GM12878 (cell line): Measurements from ENCODE around the gene BCAP31. TPM values are rescaled to one million over a fixed set of nuclear protein-coding genes. Genes with fewer than 3 reads are reported as not detected.

Experiments
- ATAC-seq: fragments of 200-7000 bp; cut with Tn5 transposase; 3 replicates; pipeline ENCODE4 v1.9.1; 2020; ENCODE audit warnings: mild to moderate bottlenecking, moderate library complexity
- BruUV-seq: library from RNA; stranded (reverse); fragments of 400-500 nt; replicated peaks from 2 replicates; lab custom pipeline; 2021; lab: Mats Ljungman, UMichigan
- CTCF ChIA-PET: fragments of 300-600 bp; sonication (Branson Sonifier 250); formaldehyde crosslinking; extraction: SDS; loops from one replicate; lab custom pipeline; 2021; ENCODE audit warnings: inconsistent platforms; lab: Yijun Ruan, JAX
- POLR2A ChIA-PET: fragments of 350-600 bp; formaldehyde crosslinking; extraction: SDS; loops from one replicate; lab custom pipeline; 2021; ENCODE audit warnings: inconsistent platforms; lab: Charles Lee
- RAD21 ChIA-PET: fragments of 300-600 bp; sonication (Branson Sonifier 250); formaldehyde crosslinking; loops from one replicate; lab custom pipeline; 2023; ENCODE audit warnings: antibody characterized with exemption; ENCODE audit not compliant: unreplicated experiment; lab: Charles Lee
- SMC1A ChIA-PET: fragments of 300-600 bp; sonication (Branson Sonifier 250); formaldehyde crosslinking; loops from one replicate; lab custom pipeline; 2023; ENCODE audit not compliant: unreplicated experiment, uncharacterized antibody; lab: Charles Lee
- DNase-seq: peaks from one replicate; pipeline ENCODE4 v3.0.0-alpha.2; 2011; ENCODE audit warnings: low read depth, low spot score
- FAIRE-seq: peaks from 3 replicates; lab custom pipeline; 2011; peaks lifted over from hg19 to GRCh38; lab: Jason Lieb, UNC
- H2AFZ ChIP-seq: 2 replicates; pipeline ENCODE4 v1.6.0; 2011; ENCODE audit warnings: low read depth, low read length, control low read depth; ENCODE audit not compliant: control insufficient read depth
- H3K27ac ChIP-seq: 2 replicates; pipeline ENCODE4 v1.5.1; 2011; ENCODE audit warnings: control low read depth; ENCODE audit not compliant: control insufficient read depth, insufficient read depth
- H3K27me3 ChIP-seq, 2 experiments: replicated peaks in 1 of 2; 2 replicates each; pipeline versions ENCODE4 v1.6.0 to v1.6.1; 2011; ENCODE audit warnings: low read length in 1 of 2; ENCODE audit not compliant: control insufficient read depth in 2 of 2, insufficient read depth in 2 of 2
- H3K36me3 ChIP-seq, 2 experiments: 2 replicates each; pipeline ENCODE4 v1.5.1; 2011; ENCODE audit warnings: low read length in 1 of 2; ENCODE audit not compliant: control insufficient read depth in 2 of 2, insufficient read depth in 2 of 2
- H3K4me1 ChIP-seq: 2 replicates; pipeline ENCODE4 v1.6.1; 2011; ENCODE audit warnings: mild to moderate bottlenecking, low read length, moderate library complexity, mixed read lengths; ENCODE audit not compliant: control insufficient read depth, insufficient read depth
- H3K4me2 ChIP-seq: 2 replicates; pipeline ENCODE4 v1.6.0; 2011; ENCODE audit warnings: control low read depth; ENCODE audit not compliant: control insufficient read depth, insufficient read depth
- H3K4me3 ChIP-seq: fragments of 200-600 bp; sonication (generic); 2 replicates; pipeline ENCODE4 v1.5.1; 2016
- H3K79me2 ChIP-seq: 2 replicates; pipeline ENCODE4 v1.6.0; 2011; ENCODE audit warnings: low read length; ENCODE audit not compliant: control insufficient read depth, insufficient read depth
- H3K9ac ChIP-seq: 2 replicates; pipeline ENCODE4 v1.8.0; 2011; ENCODE audit warnings: low read length, control low read depth, mixed read lengths; ENCODE audit not compliant: control insufficient read depth, insufficient read depth
- H3K9me3 ChIP-seq: replicated peaks from 3 replicates; pipeline ENCODE4 v1.5.1; 2011; ENCODE audit warnings: mild to moderate bottlenecking, low read length; ENCODE audit not compliant: control insufficient read depth, insufficient read depth
- H4K20me1 ChIP-seq: 2 replicates; pipeline ENCODE4 v1.6.0; 2011; ENCODE audit not compliant: control insufficient read depth, insufficient read depth
- ATF3 ChIP-seq: IDR thresholded peaks from 2 replicates; pipeline ENCODE4 v1.6.1; 2011; ENCODE audit warnings: low read depth, mild to moderate bottlenecking, low read length, moderate library complexity, borderline replicate concordance; ENCODE audit errors: extremely low read depth
- BCL3 ChIP-seq: IDR thresholded peaks from 2 replicates; pipeline ENCODE4 v1.6.1; 2011; ENCODE audit warnings: borderline replicate concordance, low read depth, mild to moderate bottlenecking, moderate library complexity, low read length; ENCODE audit not compliant: insufficient read depth, poor library complexity, severe bottlenecking
- BRCA1 ChIP-seq: IDR thresholded peaks from 2 replicates; pipeline ENCODE4 v1.6.1; 2011; ENCODE audit warnings: low read depth, low read length, improper control_type of control experiment
- CHD4 ChIP-seq: fragments of 200-600 bp; sonication (generic); IDR thresholded peaks from 2 replicates; pipeline ENCODE4 v1.6.1; 2016; ENCODE audit warnings: mild to moderate bottlenecking
- GATAD2B ChIP-seq: fragments of 450-650 bp; conservative IDR thresholded peaks from 2 replicates; pipeline ENCODE4 v1.6.1; 2017; ENCODE audit warnings: low read depth, mild to moderate bottlenecking, moderate library complexity
- LARP7 ChIP-seq: fragments of 450-650 bp; IDR thresholded peaks from 2 replicates; pipeline ENCODE4 v1.6.1; 2017; ENCODE audit warnings: mild to moderate bottlenecking
- PRDM15 ChIP-seq: fragments of 450-650 bp; formaldehyde crosslinking; IDR thresholded peaks from 2 replicates; pipeline ENCODE4 v1.4.0; 2020; ENCODE audit warnings: mild to moderate bottlenecking, moderate library complexity
- SMAD5 ChIP-seq: IDR thresholded peaks from 2 replicates; pipeline ENCODE4 v1.6.1; 2016; ENCODE audit warnings: antibody characterized with exemption, low read depth
- ZNF592 ChIP-seq: fragments of 450-650 bp; IDR thresholded peaks from 2 replicates; pipeline ENCODE4 v1.6.1; 2017; ENCODE audit warnings: mild to moderate bottlenecking, moderate library complexity
- ZNF687 ChIP-seq: fragments of 450-650 bp; IDR thresholded peaks from 2 replicates; pipeline ENCODE4 v1.6.1; 2017; ENCODE audit warnings: mild to moderate bottlenecking, moderate library complexity
- WGBS: methylation state at CpG from one replicate; pipeline ENCODE4 v1.1.6; 2016; ENCODE audit warnings: low lambda C conversion rate; ENCODE audit not compliant: insufficient replicate concordance, insufficient coverage; ENCODE audit errors: missing lambda C conversion rate; 5-methylcytosine and 5-hydroxymethylcytosine counted together
- in situ Hi-C: fragments of 300-500 bp; cut with MboI; formaldehyde crosslinking; loops from 9 replicates; pipeline ENCODE4 v1.14.3; 2018; ENCODE audit warnings: mixed read lengths
- intact Hi-C: fragments of 100-400 bp; cut with micrococcal nuclease; formaldehyde crosslinking; loops from one replicate; pipeline ENCODE4 v1.14.2; 2022; ENCODE audit not compliant: unreplicated experiment
- polyA plus RNA-seq, 11 experiments: library from polyadenylated mRNA; depleted of rRNA in 4 of 11; unstranded in 6 of 11; stranded (reverse) in 5 of 11; fragments of >200 nt; fragmentation: Nextera tagmentation in 4 of 11; fragmentation: Illumina TruSeq in 1 of 11; extraction: Ambion mirVana in 4 of 11; extraction: Trizol in 1 of 11; gene quantifications; 1 replicate in 1 of 11; 2 replicates in 10 of 11; pipeline versions ENCODE4 v1.2.1 to v1.2.3, GENCODE V29; 2011 to 2016; ENCODE audit warnings: inconsistent platforms in 2 of 11, missing spikeins in 2 of 11, low read depth in 1 of 11
- total RNA-seq, 4 experiments: library from RNA; depleted of rRNA in 3 of 4; stranded (reverse); fragments of >200 nt in 3 of 4; fragmentation: Illumina TruSeq in 1 of 4; extraction: Trizol in 1 of 4; gene quantifications; 2 replicates each; pipeline versions ENCODE4 v1.2.1 to v1.2.3, GENCODE V29; 2013 to 2021

BCAP31 gene
- total and polyA plus RNA-seq, 10 of the 15 experiments (the other 5 are each of a cell fraction or from before 2014, with no cell fraction given) = 63.1 to 246 (median 95.6) TPM

GRCh38 chrX:153731845-153732215 is 7.6 kb upstream of the BCAP31 start:
- in situ Hi-C loops (loop anchor here (10.0 kb wide), 2 partner anchors 53 to 57 kb away; partner anchors contain the start of genes PNCK and SRPK3), intact Hi-C loops (no loop called here)
- ChIA-PET POLR2A (no interaction called here), CTCF (no interaction called here), RAD21 (no interaction called here), SMC1A (no interaction called here)
- Histone ChIP-seq H4K20me1 (no peaks in the 10 kb centered on the region), H3K4me2 (no peak overlapping the region), H3K9ac (no peak overlapping the region), H2AFZ (no peak overlapping the region), H3K27me3 (no peaks in the 10 kb centered on the region), H3K27ac (no peak overlapping the region; the same call in 1 of the 2 replicates), H3K4me1 (peaks cover 15% of the 10 kb centered on the region), H3K36me3 (no peaks in the 10 kb centered on the region), H3K4me3 (no peak overlapping the region), H3K79me2 (no peaks in the 10 kb centered on the region), H3K9me3 (peaks cover 2% of the 10 kb centered on the region; the same call in 1 of the 3 replicates)
- ATAC-seq = no peak
- no peak for DNase-seq
- BruUV-seq = no TSS peak
- 80% methylated on average over 3 of the region's 3 CpGs for WGBS
- FAIRE-seq = no peak
- TF ChIP-seq GATAD2B = no peak
- TF ChIP-seq ZNF687 = no peak
- no peak for TF ChIP-seq BCL3
- no peak for TF ChIP-seq LARP7
- TF ChIP-seq SMAD5 = no peak
- TF ChIP-seq CHD4 = no peak
- TF ChIP-seq ZNF592 = no peak
- no peak for TF ChIP-seq BRCA1
- no peak for TF ChIP-seq ATF3
- no peak for TF ChIP-seq PRDM15 (CRISPR knock-in tag)
